ENCODE measurements around the gene RASSF3.

The RASSF3 gene

GRCh38 chr12:64733857-64734256 lies 123.6 kb downstream of the RASSF3 start:
- Histone ChIP-seq H3K36me3 (ENCODE audit: control insufficient read depth, insufficient read depth, low read length) (peaks cover 38% of the 10 kb centered on the region), H3K4me1 (ENCODE audit: control insufficient read depth, insufficient read depth, low read length, poor library complexity, severe bottlenecking) (peaks cover 20% of the 10 kb centered on the region), H3K27ac (ENCODE audit: low read depth, low read length, severe bottlenecking) (no peak overlapping the region), H3K9me3 (ENCODE audit: control insufficient read depth, low read length) (no peaks in the 10 kb centered on the region), H3K4me3 (ENCODE audit: extremely low read depth, insufficient read depth, low read length, poor library complexity, severe bottlenecking) (no peak overlapping the region)
- WGBS, 2 experiments (ENCODE audit: insufficient coverage in 2 of 2), result 90 to 100% methylated on average over 3 of the region's 4 CpGs

DNA sequence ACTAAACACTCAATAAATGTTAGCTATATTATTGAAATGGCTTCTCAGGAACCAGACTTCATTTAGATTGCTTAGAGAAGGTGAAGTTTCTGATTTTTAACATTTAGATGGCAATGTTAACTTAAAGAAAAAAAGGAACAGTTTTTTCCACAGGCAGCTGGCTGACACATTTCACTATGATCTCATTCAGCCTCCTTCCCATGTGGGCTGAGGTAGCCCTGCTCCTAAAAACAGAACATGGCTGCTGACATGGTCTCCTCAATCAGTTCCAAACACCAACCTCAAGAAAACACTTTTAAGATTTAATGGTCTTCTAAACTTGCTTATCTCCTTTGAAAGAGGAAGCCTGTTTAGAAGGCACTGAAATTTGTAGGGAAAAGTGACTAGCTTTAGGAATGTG lies 125.1 kb downstream of the RASSF3 start:
- H3K9me3 ChIP-seq (ENCODE audit: control insufficient read depth, low read length), result no peaks in the 10 kb centered on the region
- peaks cover 16% of the 10 kb centered on the region for H3K4me1 ChIP-seq (ENCODE audit: control insufficient read depth, insufficient read depth, low read length, poor library complexity, severe bottlenecking)
- no peak overlapping the region for H3K27ac ChIP-seq (ENCODE audit: low read depth, low read length, severe bottlenecking)
- no peak overlapping the region for H3K4me3 ChIP-seq (ENCODE audit: extremely low read depth, insufficient read depth, low read length, poor library complexity, severe bottlenecking)
- H3K36me3 ChIP-seq (ENCODE audit: control insufficient read depth, insufficient read depth, low read length), result peaks cover 50% of the 10 kb centered on the region

DNA sequence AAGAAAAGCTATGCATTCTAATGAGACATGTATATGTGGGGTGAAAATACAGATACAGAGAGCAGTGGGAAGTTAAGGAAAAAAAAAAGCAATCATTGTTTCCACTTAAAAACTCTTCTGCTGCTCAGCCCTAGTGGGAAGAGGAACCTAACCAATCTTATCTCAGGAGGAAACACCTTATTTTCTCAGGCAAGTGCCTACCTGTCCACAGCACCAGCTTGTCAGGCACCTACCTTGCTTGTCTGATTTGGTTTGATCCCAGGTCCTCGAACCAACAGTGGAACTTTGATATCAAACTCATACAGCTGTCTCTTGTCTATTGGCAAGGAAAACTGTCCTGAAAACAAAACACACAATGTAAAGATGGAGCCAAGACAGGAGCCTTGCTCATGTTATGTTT lies 126.5 kb downstream of the RASSF3 start:
- no peak overlapping the region for H3K27ac ChIP-seq (ENCODE audit: low read depth, low read length, severe bottlenecking)
- H3K9me3 ChIP-seq (ENCODE audit: control insufficient read depth, low read length), result no peaks in the 10 kb centered on the region
- peaks cover 58% of the 10 kb centered on the region for H3K36me3 ChIP-seq (ENCODE audit: control insufficient read depth, insufficient read depth, low read length)
- no peak overlapping the region for H3K4me3 ChIP-seq (ENCODE audit: extremely low read depth, insufficient read depth, low read length, poor library complexity, severe bottlenecking)
- peaks cover 14% of the 10 kb centered on the region for H3K4me1 ChIP-seq (ENCODE audit: control insufficient read depth, insufficient read depth, low read length, poor library complexity, severe bottlenecking)
- WGBS, 2 experiments (ENCODE audit: insufficient coverage in 2 of 2), result 100% methylated on average over 1 of the region's 1 CpG

DNA sequence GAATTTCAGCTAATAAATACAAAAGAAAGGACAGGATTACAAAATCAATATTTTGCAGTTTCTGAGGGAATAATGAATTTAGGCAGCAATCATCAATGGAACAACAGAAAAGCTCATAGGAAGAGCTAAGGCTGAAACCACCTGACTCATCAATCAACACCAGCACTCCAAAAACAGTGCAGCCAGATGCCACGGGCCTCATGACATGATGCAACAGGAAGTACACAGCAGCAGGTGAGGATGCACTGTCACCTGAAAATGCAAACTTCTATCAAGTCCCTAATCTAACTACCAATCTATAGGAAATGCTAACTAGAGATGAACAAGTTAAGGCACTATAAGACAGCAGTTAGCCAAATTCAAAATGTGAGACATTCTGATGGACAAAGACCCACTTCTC lies 127.2 kb downstream of the RASSF3 start:
- WGBS, 2 experiments (ENCODE audit: insufficient coverage in 2 of 2), result no CpG with 5 or more reads among the region's 1 CpG
- Histone ChIP-seq H3K27ac (ENCODE audit: low read depth, low read length, severe bottlenecking) (no peak overlapping the region), H3K4me3 (ENCODE audit: extremely low read depth, insufficient read depth, low read length, poor library complexity, severe bottlenecking) (no peak overlapping the region), H3K36me3 (ENCODE audit: control insufficient read depth, insufficient read depth, low read length) (peaks cover 63% of the 10 kb centered on the region), H3K4me1 (ENCODE audit: control insufficient read depth, insufficient read depth, low read length, poor library complexity, severe bottlenecking) (peaks cover 14% of the 10 kb centered on the region), H3K9me3 (ENCODE audit: control insufficient read depth, low read length) (no peaks in the 10 kb centered on the region)

DNA sequence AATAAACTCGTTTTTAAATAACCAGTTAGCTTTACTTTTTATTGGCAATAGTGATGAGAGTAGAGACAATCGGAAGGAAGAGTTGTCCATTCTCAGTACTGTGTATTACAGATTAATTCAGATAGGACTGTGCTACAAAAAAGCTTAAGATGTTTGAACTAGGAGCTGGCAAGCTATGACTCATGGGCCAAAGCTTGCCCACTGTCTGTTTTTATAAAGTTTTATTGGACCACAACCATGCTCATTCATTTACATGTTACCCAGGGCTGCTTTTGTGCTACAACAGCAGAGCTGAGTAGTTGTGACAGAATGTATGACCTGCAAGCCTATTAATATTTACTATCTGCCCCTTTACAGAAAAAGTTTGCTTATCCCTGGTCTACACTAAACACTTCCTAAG lies 129.5 kb downstream of the RASSF3 start:
- Histone ChIP-seq H3K27ac (ENCODE audit: low read depth, low read length, severe bottlenecking) (no peak overlapping the region), H3K4me3 (ENCODE audit: extremely low read depth, insufficient read depth, low read length, poor library complexity, severe bottlenecking) (no peak overlapping the region), H3K9me3 (ENCODE audit: control insufficient read depth, low read length) (no peaks in the 10 kb centered on the region), H3K4me1 (ENCODE audit: control insufficient read depth, insufficient read depth, low read length, poor library complexity, severe bottlenecking) (peaks cover 20% of the 10 kb centered on the region), H3K36me3 (ENCODE audit: control insufficient read depth, insufficient read depth, low read length) (peaks cover 62% of the 10 kb centered on the region)
- WGBS, 2 experiments (ENCODE audit: insufficient coverage in 2 of 2), result 86 to 100% methylated on average over 1 of the region's 2 CpGs

- Histone ChIP-seq H3K36me3 (ENCODE audit: control insufficient read depth, insufficient read depth, low read length) (peaks cover 64% of the 10 kb centered on the region), H3K27ac (ENCODE audit: low read depth, low read length, severe bottlenecking) (no peak overlapping the region), H3K4me1 (ENCODE audit: control insufficient read depth, insufficient read depth, low read length, poor library complexity, severe bottlenecking) (peaks cover 14% of the 10 kb centered on the region), H3K4me3 (ENCODE audit: extremely low read depth, insufficient read depth, low read length, poor library complexity, severe bottlenecking) (no peak overlapping the region), H3K9me3 (ENCODE audit: control insufficient read depth, low read length) (no peaks in the 10 kb centered on the region)
- no CpG with 5 or more reads among the region's 2 CpGs for WGBS, 2 experiments (ENCODE audit: insufficient coverage in 2 of 2)
Measured at GRCh38 chr12:64740646-64741045, 130.4 kb downstream of the RASSF3 start.

DNA sequence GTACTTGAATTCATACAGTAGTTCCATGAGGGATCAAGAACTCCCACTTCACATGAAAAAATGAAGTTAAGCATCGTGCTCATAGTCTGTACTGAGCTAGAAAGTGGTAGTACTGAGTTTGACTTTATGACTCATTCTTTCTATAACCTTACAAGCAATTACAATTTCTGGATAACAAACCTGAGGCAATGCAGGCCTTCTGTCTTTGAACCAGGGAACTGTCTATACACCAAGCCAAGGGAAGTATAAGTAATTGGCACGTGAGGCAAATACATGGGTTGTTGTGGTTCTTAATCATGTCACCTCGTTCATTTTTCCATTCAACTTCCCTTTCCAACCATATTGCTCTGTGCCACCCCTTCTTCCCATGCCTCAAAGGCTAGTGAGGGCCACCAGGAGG lies 132.1 kb downstream of the RASSF3 start:
- H3K9me3 ChIP-seq (ENCODE audit: control insufficient read depth, low read length), result no peaks in the 10 kb centered on the region
- H3K27ac ChIP-seq (ENCODE audit: low read depth, low read length, severe bottlenecking), result no peak overlapping the region
- WGBS, 2 experiments (ENCODE audit: insufficient coverage in 2 of 2), result no CpG with 5 or more reads among the region's 3 CpGs
- peaks cover 24% of the 10 kb centered on the region for H3K4me1 ChIP-seq (ENCODE audit: control insufficient read depth, insufficient read depth, low read length, poor library complexity, severe bottlenecking)
- H3K36me3 ChIP-seq (ENCODE audit: control insufficient read depth, insufficient read depth, low read length), result peaks cover 66% of the 10 kb centered on the region
- H3K4me3 ChIP-seq (ENCODE audit: extremely low read depth, insufficient read depth, low read length, poor library complexity, severe bottlenecking), result no peak overlapping the region

- 87 to 88% methylated on average over 3 of the region's 3 CpGs for WGBS, 2 experiments (ENCODE audit: insufficient coverage in 2 of 2)
- peaks cover 66% of the 10 kb centered on the region for H3K36me3 ChIP-seq (ENCODE audit: control insufficient read depth, insufficient read depth, low read length)
- no peak overlapping the region for H3K4me3 ChIP-seq (ENCODE audit: extremely low read depth, insufficient read depth, low read length, poor library complexity, severe bottlenecking)
- no peak overlapping the region for H3K27ac ChIP-seq (ENCODE audit: low read depth, low read length, severe bottlenecking)
- H3K4me1 ChIP-seq (ENCODE audit: control insufficient read depth, insufficient read depth, low read length, poor library complexity, severe bottlenecking), result peaks cover 24% of the 10 kb centered on the region
- no peaks in the 10 kb centered on the region for H3K9me3 ChIP-seq (ENCODE audit: control insufficient read depth, low read length)
Measured at GRCh38 chr12:64743206-64743605, 132.9 kb downstream of the RASSF3 start.

- no peaks in the 10 kb centered on the region for H3K9me3 ChIP-seq (ENCODE audit: control insufficient read depth, low read length)
- peaks cover 64% of the 10 kb centered on the region for H3K36me3 ChIP-seq (ENCODE audit: control insufficient read depth, insufficient read depth, low read length)
- peak overlapping the region; percentile 13 for H3K27ac ChIP-seq (ENCODE audit: low read depth, low read length, severe bottlenecking)
- peaks cover 17% of the 10 kb centered on the region for H3K4me1 ChIP-seq (ENCODE audit: control insufficient read depth, insufficient read depth, low read length, poor library complexity, severe bottlenecking)
- no peak overlapping the region for H3K4me3 ChIP-seq (ENCODE audit: extremely low read depth, insufficient read depth, low read length, poor library complexity, severe bottlenecking)
- 50 to 90% methylated on average over 1 to 2 of the region's 5 CpGs for WGBS, 2 experiments (ENCODE audit: insufficient coverage in 2 of 2)
Measured at GRCh38 chr12:64744422-64745258, 134.3 kb downstream of the RASSF3 start.

- Histone ChIP-seq H3K4me3 (ENCODE audit: extremely low read depth, insufficient read depth, low read length, poor library complexity, severe bottlenecking) (no peak overlapping the region), H3K36me3 (ENCODE audit: control insufficient read depth, insufficient read depth, low read length) (peaks cover 66% of the 10 kb centered on the region), H3K27ac (ENCODE audit: low read depth, low read length, severe bottlenecking) (no peak overlapping the region), H3K9me3 (ENCODE audit: control insufficient read depth, low read length) (no peaks in the 10 kb centered on the region), H3K4me1 (ENCODE audit: control insufficient read depth, insufficient read depth, low read length, poor library complexity, severe bottlenecking) (peaks cover 17% of the 10 kb centered on the region)
- WGBS, 2 experiments (ENCODE audit: insufficient coverage in 2 of 2), result 93 to 100% methylated on average over 4 of the region's 7 CpGs
Measured at GRCh38 chr12:64745259-64745807, 135.0 kb downstream of the RASSF3 start.

GRCh38 chr12:64745980-64746379 lies 135.7 kb downstream of the RASSF3 start:
- H3K36me3 ChIP-seq (ENCODE audit: control insufficient read depth, insufficient read depth, low read length), result peaks cover 68% of the 10 kb centered on the region
- no peak overlapping the region for H3K27ac ChIP-seq (ENCODE audit: low read depth, low read length, severe bottlenecking)
- no peak overlapping the region for H3K4me3 ChIP-seq (ENCODE audit: extremely low read depth, insufficient read depth, low read length, poor library complexity, severe bottlenecking)
- H3K9me3 ChIP-seq (ENCODE audit: control insufficient read depth, low read length), result no peaks in the 10 kb centered on the region
- 100% methylated on average over 1 of the region's 2 CpGs for WGBS, 2 experiments (ENCODE audit: insufficient coverage in 2 of 2)
- peaks cover 17% of the 10 kb centered on the region for H3K4me1 ChIP-seq (ENCODE audit: control insufficient read depth, insufficient read depth, low read length, poor library complexity, severe bottlenecking)

Measured in mesodermal cell (in vitro differentiated cells).